H1 (cell line): ENCODE measurements around the gene DCAF6. TPM values are rescaled to one million over a fixed set of nuclear protein-coding genes. Genes with fewer than 3 reads are reported as not detected.

ENCODE experiments used
- ASH2L ChIP-seq: fragments of 200-600, 300-600 bp; sonication (generic); IDR thresholded peaks from one replicate; pipeline ENCODE4 v1.7.1; 2017; ENCODE audit warnings: low read length
- CEBPB ChIP-seq: IDR thresholded peaks from 2 replicates; pipeline ENCODE4 v1.6.1; 2012; ENCODE audit warnings: low read depth, low read length
- E2F6 ChIP-seq: IDR thresholded peaks from 2 replicates; pipeline ENCODE4 v1.6.1; 2012; ENCODE audit warnings: inconsistent platforms
- RBBP5 ChIP-seq: IDR thresholded peaks from 2 replicates; pipeline ENCODE4 v1.7.1; 2012; ENCODE audit warnings: low read depth, mild to moderate bottlenecking, inconsistent platforms, low read length, moderate library complexity, borderline replicate concordance
- SP2 ChIP-seq: IDR thresholded peaks from 2 replicates; pipeline ENCODE4 v1.6.1; 2012; ENCODE audit warnings: mild to moderate bottlenecking, low read length, inconsistent platforms
- TCF12 ChIP-seq: IDR thresholded peaks from 2 replicates; pipeline ENCODE4 v1.6.1; 2011; ENCODE audit warnings: low read depth, mild to moderate bottlenecking, low read length
- polyA plus RNA-seq, 7 experiments: library from polyadenylated mRNA; depleted of rRNA in 3 of 7; stranded (reverse) in 5 of 7; unstranded in 2 of 7; fragments of >200 nt in 5 of 7; fragments of 200-250 nt in 2 of 7; gene quantifications; 1 replicate in 5 of 7; 2 replicates in 1 of 7; 4 replicates in 1 of 7; pipeline versions ENCODE4 v1.2.1 to v1.2.3, GENCODE V29; 2011 to 2013; ENCODE audit warnings: missing spikeins in 2 of 7, mixed read lengths in 2 of 7
- total RNA-seq: library from RNA; stranded (reverse); fragmentation: NEBNext Ultra II Directional; extraction: Animal tissue kit (Norgen Biotek cat#: 25700); gene quantifications from 2 replicates; pipeline ENCODE4 v1.2.1, GENCODE V29; 2021

DCAF6 gene
- total and polyA plus RNA-seq, 2 of the 8 experiments (the other 6 are each of a cell fraction or from before 2014, with no cell fraction given) = 12.3 to 17.4 TPM

- TF ChIP-seq TCF12 (no peak), SP2 (no peak), CEBPB (no peak), ASH2L (no peak), RBBP5 (no peak), E2F6 (no peak)
Observed at GRCh38 chr1:167947733-167948132, 11.2 kb downstream of the DCAF6 start (continued).
